SK-N-SH treated with all-trans-retinoic acid at 6 μM for 48 hours (cell line): ENCODE data around the gene SIPA1.

ENCODE experiments used
- ATAC-seq: fragments of 200-7000 bp; cut with Tn5 transposase; 3 replicates; pipeline ENCODE4 v1.9.1; 2020; ENCODE audit warnings: mild to moderate bottlenecking, moderate library complexity
- BACH2 ChIP-seq: fragments of 250-450 bp; sonication (Bioruptor Pico); IDR thresholded peaks from 2 replicates; pipeline ENCODE4 v1.9.0; 2021; ENCODE audit warnings: mild to moderate bottlenecking, borderline replicate concordance
- CSDC2 ChIP-seq: fragments of 250-450 bp; sonication (Bioruptor Pico); IDR thresholded peaks from 2 replicates; pipeline ENCODE4 v1.5.0; 2020; ENCODE audit warnings: mild to moderate bottlenecking, moderate library complexity
- ESRRG ChIP-seq: fragments of 250-450 bp; sonication (Bioruptor Pico); IDR thresholded peaks from 2 replicates; pipeline ENCODE4 v1.6.1; 2021; ENCODE audit warnings: mild to moderate bottlenecking
- GLIS3 ChIP-seq: fragments of 250-450 bp; sonication (Bioruptor Pico); IDR thresholded peaks from 2 replicates; pipeline ENCODE4 v1.5.0; 2020; ENCODE audit warnings: mild to moderate bottlenecking, moderate library complexity
- ISL1 ChIP-seq: fragments of 250-450 bp; sonication (Bioruptor Pico); IDR thresholded peaks from 2 replicates; pipeline ENCODE4 v2.1.2; 2022; ENCODE audit warnings: mild to moderate bottlenecking, moderate library complexity
- OSR1 ChIP-seq: fragments of 250-450 bp; sonication (Bioruptor Pico); IDR thresholded peaks from 2 replicates; pipeline ENCODE4 v1.8.0; 2022; ENCODE audit warnings: moderate library complexity, mild to moderate bottlenecking, inconsistent platforms
- PPARA ChIP-seq: fragments of 250-450 bp; sonication (Bioruptor Pico); IDR thresholded peaks from 2 replicates; pipeline ENCODE4 v1.5.0; 2020; ENCODE audit warnings: mild to moderate bottlenecking, borderline replicate concordance
- RARB ChIP-seq: fragments of 250-450 bp; sonication (Bioruptor Pico); IDR thresholded peaks from 2 replicates; pipeline ENCODE4 v1.8.0; 2021; ENCODE audit warnings: mild to moderate bottlenecking, moderate library complexity
- TCF4 ChIP-seq: fragments of 250-450 bp; sonication (Bioruptor Pico); IDR thresholded peaks from 2 replicates; pipeline ENCODE4 v1.8.0; 2021; ENCODE audit warnings: mild to moderate bottlenecking, moderate library complexity, borderline replicate concordance
- TOX ChIP-seq: fragments of 250-450 bp; sonication (Bioruptor Pico); IDR thresholded peaks from 2 replicates; pipeline ENCODE4 v1.8.0; 2021; ENCODE audit warnings: mild to moderate bottlenecking, moderate library complexity, borderline replicate concordance
- ZC3H10 ChIP-seq: fragments of 250-450 bp; sonication (Bioruptor Pico); IDR thresholded peaks from 2 replicates; pipeline ENCODE4 v1.5.1; 2021; ENCODE audit warnings: mild to moderate bottlenecking, moderate library complexity
- ZFP3 ChIP-seq: fragments of 250-450 bp; sonication (Bioruptor Pico); IDR thresholded peaks from 2 replicates; pipeline ENCODE4 v1.5.0; 2020; ENCODE audit warnings: mild to moderate bottlenecking, moderate library complexity
- ZFP30 ChIP-seq: fragments of 450-650 bp; formaldehyde crosslinking; IDR thresholded peaks from 2 replicates; pipeline ENCODE4 v1.5.0; 2022; ENCODE audit warnings: mild to moderate bottlenecking, moderate library complexity
- ZNF565 ChIP-seq: fragments of 450-650 bp; formaldehyde crosslinking; conservative IDR thresholded peaks from 2 replicates; pipeline ENCODE4 v1.5.0; 2020; ENCODE audit warnings: low read depth, mild to moderate bottlenecking, moderate library complexity
- ZNF70 ChIP-seq: fragments of 450-650 bp; formaldehyde crosslinking; IDR thresholded peaks from 2 replicates; pipeline ENCODE4 v1.5.0; 2020; ENCODE audit warnings: mild to moderate bottlenecking, moderate library complexity
- TF ChIP-seq, protein P1 (sequence below): fragments of 250-450 bp; sonication (Bioruptor Pico); IDR thresholded peaks from 2 replicates; pipeline ENCODE4 v1.5.1; 2021; ENCODE audit warnings: mild to moderate bottlenecking, moderate library complexity
- TF ChIP-seq, protein P2 (sequence below): fragments of 250-450 bp; sonication (Bioruptor Pico); IDR thresholded peaks from 2 replicates; pipeline ENCODE4 v1.5.0; 2020; ENCODE audit warnings: mild to moderate bottlenecking, moderate library complexity
- TF ChIP-seq, protein P3 (sequence below): fragments of 250-450 bp; sonication (Bioruptor Pico); IDR thresholded peaks from 2 replicates; pipeline ENCODE4 v1.8.0; 2021; ENCODE audit warnings: low read depth, mild to moderate bottlenecking, moderate library complexity, borderline replicate concordance
- TF ChIP-seq, protein P4 (sequence below): fragments of 250-450 bp; sonication (Bioruptor Pico); IDR thresholded peaks from 2 replicates; pipeline ENCODE4 v1.8.0; 2020; ENCODE audit warnings: mild to moderate bottlenecking, moderate library complexity, borderline replicate concordance

The SIPA1 gene

DNA sequence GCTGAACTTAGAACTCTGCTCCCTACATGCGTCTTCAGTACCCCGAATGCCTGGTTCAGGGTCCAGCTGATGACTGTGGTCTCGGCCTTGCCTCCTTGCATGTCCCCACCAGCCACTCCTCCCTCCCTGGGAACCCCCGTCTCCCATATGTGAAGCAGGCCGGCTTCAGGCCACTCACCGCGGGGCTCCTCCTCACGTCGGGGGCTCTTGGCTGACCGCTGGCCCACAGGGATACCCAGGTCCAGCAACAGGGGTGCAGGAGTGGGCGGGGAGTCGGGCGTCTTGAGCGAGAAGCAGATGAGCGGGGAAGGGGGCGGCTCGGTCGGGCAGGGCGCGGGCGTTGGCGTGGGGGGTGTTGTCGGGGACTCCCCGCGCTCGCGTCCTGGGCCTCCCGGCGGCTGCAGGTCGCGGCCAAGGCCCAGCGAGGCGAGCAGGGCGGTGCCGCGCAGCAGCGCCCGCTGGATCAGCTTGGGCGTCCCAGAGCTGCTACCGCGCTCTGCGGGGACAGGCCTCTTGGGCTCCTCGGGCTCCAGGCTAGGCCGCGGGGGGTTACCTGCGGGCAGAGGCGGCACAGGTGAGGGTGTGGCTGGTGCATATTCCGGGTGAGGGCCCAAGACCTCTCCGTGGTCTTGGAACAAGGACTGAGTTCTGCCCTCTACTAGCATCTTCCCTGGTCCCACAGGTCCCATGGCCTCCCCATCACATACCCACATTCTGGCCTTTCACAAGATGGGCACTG is 38.5 kb upstream of the SIPA1 start:
- TF ChIP-seq, protein P1, sequence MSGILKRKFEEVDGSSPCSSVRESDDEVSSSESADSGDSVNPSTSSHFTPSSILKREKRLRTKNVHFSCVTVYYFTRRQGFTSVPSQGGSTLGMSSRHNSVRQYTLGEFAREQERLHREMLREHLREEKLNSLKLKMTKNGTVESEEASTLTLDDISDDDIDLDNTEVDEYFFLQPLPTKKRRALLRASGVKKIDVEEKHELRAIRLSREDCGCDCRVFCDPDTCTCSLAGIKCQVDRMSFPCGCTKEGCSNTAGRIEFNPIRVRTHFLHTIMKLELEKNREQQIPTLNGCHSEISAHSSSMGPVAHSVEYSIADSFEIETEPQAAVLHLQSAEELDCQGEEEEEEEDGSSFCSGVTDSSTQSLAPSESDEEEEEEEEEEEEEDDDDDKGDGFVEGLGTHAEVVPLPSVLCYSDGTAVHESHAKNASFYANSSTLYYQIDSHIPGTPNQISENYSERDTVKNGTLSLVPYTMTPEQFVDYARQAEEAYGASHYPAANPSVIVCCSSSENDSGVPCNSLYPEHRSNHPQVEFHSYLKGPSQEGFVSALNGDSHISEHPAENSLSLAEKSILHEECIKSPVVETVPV (CRISPR knock-in tag), result no peak
- TF ChIP-seq ISL1 (CRISPR knock-in tag), result no peak
- no peak for ATAC-seq

DNA sequence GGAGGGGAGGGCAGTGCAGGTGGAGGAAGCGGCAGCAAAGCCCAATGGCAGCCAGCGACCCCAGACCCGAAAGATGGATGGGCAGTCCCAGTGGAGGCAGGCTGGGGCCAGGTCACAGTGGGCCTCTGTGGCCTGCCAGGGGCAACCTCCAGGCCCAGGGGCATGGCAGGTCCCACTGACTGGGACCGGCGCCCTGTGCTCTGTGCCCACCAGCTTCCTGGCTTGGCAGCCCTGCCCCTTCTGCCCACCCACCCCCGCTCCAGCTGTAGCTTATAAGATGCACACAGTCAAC is 38.0 kb upstream of the SIPA1 start:
- TF ChIP-seq ZC3H10 (CRISPR knock-in tag) (no peak), TCF4 (CRISPR knock-in tag) (no peak), RARB (CRISPR knock-in tag) (no peak), TOX (CRISPR knock-in tag) (no peak), ISL1 (CRISPR knock-in tag) (no peak), OSR1 (CRISPR knock-in tag) (no peak), PPARA (CRISPR knock-in tag) (no peak), ZFP3 (no peak), GLIS3 (CRISPR knock-in tag) (no peak), ZNF70 (no peak), ZFP30 (CRISPR knock-in tag) (no peak)
- TF ChIP-seq, protein P1 (CRISPR knock-in tag), result no peak
- TF ChIP-seq, protein P2, sequence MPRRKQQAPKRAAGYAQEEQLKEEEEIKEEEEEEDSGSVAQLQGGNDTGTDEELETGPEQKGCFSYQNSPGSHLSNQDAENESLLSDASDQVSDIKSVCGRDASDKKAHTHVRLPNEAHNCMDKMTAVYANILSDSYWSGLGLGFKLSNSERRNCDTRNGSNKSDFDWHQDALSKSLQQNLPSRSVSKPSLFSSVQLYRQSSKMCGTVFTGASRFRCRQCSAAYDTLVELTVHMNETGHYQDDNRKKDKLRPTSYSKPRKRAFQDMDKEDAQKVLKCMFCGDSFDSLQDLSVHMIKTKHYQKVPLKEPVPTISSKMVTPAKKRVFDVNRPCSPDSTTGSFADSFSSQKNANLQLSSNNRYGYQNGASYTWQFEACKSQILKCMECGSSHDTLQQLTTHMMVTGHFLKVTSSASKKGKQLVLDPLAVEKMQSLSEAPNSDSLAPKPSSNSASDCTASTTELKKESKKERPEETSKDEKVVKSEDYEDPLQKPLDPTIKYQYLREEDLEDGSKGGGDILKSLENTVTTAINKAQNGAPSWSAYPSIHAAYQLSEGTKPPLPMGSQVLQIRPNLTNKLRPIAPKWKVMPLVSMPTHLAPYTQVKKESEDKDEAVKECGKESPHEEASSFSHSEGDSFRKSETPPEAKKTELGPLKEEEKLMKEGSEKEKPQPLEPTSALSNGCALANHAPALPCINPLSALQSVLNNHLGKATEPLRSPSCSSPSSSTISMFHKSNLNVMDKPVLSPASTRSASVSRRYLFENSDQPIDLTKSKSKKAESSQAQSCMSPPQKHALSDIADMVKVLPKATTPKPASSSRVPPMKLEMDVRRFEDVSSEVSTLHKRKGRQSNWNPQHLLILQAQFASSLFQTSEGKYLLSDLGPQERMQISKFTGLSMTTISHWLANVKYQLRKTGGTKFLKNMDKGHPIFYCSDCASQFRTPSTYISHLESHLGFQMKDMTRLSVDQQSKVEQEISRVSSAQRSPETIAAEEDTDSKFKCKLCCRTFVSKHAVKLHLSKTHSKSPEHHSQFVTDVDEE (CRISPR knock-in tag), result no peak
- TF ChIP-seq, protein P3, sequence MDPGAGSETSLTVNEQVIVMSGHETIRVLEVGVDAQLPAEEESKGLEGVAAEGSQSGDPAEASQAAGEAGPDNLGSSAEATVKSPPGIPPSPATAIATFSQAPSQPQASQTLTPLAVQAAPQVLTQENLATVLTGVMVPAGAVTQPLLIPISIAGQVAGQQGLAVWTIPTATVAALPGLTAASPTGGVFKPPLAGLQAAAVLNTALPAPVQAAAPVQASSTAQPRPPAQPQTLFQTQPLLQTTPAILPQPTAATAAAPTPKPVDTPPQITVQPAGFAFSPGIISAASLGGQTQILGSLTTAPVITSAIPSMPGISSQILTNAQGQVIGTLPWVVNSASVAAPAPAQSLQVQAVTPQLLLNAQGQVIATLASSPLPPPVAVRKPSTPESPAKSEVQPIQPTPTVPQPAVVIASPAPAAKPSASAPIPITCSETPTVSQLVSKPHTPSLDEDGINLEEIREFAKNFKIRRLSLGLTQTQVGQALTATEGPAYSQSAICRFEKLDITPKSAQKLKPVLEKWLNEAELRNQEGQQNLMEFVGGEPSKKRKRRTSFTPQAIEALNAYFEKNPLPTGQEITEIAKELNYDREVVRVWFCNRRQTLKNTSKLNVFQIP, result no peak
- TF ChIP-seq, all 23 proteins: peak for 0
- no peak for ATAC-seq

DNA sequence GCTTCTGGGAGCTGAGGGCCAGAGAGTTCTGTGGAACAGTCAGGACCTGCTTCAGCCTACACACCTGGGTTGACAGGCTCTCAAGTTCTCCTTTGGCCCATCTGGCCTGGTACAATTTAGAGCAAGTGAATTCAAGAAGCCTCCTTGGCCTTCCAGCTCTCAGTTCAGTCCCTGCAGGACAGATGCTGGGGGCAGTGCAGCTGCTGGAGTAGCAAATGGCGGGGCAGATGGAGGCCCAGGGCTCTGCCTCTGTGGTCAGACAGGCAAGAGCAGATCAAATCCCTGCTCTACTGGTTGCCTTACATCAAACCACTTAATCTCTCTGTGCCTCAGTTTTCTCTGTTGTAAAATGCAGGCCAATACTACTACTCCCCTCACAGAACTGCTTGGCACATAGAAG is 33.6 kb upstream of the SIPA1 start:
- TF ChIP-seq ISL1 (CRISPR knock-in tag), result no peak
- no peak for TF ChIP-seq OSR1 (CRISPR knock-in tag)
- TF ChIP-seq, protein P1 (CRISPR knock-in tag), result no peak
- no peak for TF ChIP-seq BACH2
- TF ChIP-seq ESRRG, result no peak
- TF ChIP-seq, protein P3, result no peak
- TF ChIP-seq ZNF565, result no peak
- TF ChIP-seq, protein P4, sequence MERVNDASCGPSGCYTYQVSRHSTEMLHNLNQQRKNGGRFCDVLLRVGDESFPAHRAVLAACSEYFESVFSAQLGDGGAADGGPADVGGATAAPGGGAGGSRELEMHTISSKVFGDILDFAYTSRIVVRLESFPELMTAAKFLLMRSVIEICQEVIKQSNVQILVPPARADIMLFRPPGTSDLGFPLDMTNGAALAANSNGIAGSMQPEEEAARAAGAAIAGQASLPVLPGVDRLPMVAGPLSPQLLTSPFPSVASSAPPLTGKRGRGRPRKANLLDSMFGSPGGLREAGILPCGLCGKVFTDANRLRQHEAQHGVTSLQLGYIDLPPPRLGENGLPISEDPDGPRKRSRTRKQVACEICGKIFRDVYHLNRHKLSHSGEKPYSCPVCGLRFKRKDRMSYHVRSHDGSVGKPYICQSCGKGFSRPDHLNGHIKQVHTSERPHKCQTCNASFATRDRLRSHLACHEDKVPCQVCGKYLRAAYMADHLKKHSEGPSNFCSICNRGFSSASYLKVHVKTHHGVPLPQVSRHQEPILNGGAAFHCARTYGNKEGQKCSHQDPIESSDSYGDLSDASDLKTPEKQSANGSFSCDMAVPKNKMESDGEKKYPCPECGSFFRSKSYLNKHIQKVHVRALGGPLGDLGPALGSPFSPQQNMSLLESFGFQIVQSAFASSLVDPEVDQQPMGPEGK (CRISPR knock-in tag), result no peak
- TF ChIP-seq ZFP3, result no peak
- TF ChIP-seq CSDC2, result no peak
- TF ChIP-seq, all 23 proteins: peak for 0

More for the DNA sequence above, 33.6 kb upstream of the SIPA1 start:
- no peak for ATAC-seq
